GM12872 (cell line): Measurements from ENCODE around the gene ESRRA.

ENCODE experiments used
- TF ChIP-seq, protein P1 (sequence below): IDR thresholded peaks from 3 replicates; pipeline ENCODE4 v1.5.1; 2011; ENCODE audit warnings: low read depth, mild to moderate bottlenecking, low read length, moderate library complexity; ENCODE audit not compliant: insufficient read depth

Gene ESRRA

DNA sequence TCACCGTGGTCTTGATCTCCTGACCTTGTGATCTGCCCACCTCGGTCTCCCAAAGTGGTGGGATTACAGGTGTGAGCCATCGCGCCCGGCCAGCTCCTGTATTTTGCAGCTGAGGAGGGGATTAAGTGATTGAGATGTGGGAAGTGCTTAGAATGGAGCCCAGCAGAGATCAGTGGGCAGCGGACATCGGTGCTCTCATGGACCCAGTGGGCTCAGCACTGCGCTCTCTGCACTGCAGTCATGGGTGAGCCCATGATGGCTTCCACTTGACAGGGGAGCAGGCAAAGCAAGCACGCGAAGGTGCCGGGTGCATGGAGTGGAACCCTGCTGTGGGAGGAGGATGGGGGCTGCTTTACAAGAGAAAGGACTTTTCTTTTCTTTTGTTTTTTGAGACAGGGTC lies 25.6 kb downstream of the ESRRA start:
- TF ChIP-seq, protein P1, sequence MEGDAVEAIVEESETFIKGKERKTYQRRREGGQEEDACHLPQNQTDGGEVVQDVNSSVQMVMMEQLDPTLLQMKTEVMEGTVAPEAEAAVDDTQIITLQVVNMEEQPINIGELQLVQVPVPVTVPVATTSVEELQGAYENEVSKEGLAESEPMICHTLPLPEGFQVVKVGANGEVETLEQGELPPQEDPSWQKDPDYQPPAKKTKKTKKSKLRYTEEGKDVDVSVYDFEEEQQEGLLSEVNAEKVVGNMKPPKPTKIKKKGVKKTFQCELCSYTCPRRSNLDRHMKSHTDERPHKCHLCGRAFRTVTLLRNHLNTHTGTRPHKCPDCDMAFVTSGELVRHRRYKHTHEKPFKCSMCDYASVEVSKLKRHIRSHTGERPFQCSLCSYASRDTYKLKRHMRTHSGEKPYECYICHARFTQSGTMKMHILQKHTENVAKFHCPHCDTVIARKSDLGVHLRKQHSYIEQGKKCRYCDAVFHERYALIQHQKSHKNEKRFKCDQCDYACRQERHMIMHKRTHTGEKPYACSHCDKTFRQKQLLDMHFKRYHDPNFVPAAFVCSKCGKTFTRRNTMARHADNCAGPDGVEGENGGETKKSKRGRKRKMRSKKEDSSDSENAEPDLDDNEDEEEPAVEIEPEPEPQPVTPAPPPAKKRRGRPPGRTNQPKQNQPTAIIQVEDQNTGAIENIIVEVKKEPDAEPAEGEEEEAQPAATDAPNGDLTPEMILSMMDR, result no peak

DNA sequence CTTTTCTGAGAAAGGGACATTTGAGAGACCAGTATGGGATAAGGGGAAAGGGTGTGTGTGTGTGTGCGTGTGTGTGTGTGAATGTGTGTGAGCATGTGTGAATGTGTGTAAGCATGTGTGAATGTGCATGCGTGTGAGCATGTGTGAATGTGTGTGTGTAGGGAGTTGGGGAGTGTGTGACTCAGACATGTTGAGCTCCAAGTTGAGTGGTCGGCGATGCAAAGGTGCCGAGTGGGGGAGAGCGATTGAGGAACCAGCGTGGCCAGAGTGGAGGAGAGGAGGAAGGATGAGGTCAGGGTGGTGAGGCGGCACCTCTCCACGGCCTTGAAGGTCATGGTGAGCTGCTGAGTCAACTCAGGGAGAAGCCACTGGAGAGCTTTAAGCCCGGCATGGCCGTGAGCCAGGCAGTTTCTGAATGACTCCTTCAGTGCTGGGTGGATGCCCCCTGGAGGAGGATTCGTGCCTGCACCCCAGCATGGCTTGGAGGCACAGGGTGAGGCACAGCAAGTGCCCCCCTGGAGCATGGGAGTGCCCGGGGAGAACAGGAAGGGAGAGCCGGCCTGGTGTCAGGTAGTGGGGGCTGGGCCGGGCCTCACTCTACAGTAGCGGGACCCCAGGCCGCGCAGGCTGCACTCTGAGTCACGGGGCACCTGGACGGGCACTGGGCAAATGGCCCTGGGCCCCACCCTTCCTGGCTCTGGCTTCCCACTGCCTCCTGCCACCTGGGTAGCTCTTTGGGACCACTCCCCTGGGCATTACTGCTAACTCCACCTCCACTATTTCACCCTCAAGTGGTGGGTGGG lies 26.4 kb downstream of the ESRRA start:
- TF ChIP-seq, protein P1, result peak; percentile 83

- TF ChIP-seq, protein P1, result no peak
Observed at GRCh38 chr11:64333556-64333955, 28.2 kb downstream of the ESRRA start.

DNA sequence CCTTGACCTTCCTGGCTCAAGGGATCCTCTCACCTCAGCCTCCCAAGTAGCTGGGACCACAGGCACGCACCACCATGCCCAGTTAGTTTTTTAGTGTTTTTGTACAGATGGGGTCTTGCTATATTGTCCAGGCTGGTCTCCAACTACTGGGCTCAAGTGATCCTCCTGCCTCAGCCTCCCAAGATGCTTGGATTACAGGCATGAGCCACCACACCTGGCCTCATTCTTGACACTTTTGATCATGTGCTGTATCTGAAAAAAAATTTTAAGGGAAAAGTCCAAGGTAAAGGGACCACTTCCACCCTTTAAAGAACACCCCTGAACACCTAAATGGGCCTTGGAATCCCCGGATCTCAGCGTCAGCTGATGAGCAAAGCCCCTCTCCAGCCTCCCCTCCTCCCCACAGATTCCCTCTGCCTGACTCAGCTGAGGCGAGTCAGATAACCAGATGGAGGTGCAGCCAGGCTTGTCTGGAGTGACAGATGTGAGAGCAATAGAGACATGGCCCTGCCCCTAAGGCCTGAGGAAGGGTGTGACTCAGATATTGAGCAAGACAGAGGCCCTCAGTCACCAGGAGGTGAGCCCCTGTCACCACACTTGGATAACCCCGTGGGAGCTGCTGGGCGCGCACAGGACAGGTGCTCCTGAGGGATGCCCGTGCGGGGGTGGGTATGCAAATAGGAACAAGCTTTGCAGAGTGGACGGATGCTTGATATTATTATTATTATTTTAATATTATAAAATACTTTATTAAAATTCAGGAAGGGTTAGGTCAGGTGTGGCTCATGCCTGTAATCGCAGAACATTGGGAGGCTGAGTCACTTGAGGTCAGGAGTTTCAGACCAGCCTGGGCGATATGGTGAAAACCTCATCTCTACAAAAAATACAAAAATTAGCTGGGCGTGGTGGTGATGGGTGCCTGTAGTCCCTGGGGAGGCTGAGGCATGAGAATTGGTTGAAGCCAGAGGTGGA lies 29.7 kb downstream of the ESRRA start:
- TF ChIP-seq, protein P1, result no peak; the same call in 2 of the 3 replicates

GRCh38 chr11:64337538-64338249 lies 32.4 kb downstream of the ESRRA start:
- TF ChIP-seq, protein P1, result no peak

DNA sequence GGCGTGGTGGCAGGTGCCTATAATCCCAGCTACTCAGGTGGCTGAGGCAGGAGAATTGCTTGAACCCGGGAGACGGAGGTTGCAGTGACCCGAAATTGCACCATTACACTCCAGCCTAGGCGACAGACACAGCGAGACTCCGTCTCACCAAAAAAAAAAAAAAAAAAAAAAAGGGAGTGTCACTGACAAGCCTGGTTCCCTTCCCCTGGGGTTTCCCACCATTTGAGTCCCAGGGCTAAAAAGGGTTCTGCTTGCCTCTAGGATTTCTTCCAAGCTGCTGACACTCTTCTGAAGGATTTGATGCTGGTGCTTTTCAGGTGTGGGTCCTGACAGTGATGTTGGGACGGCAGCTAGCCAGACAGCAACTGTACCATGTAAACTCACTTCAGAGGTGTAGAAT lies 33.4 kb downstream of the ESRRA start:
- TF ChIP-seq, protein P1, result no peak

GRCh38 chr11:64339286-64339685 lies 34.0 kb downstream of the ESRRA start:
- TF ChIP-seq, protein P1, result no peak
